Panc1 (cell line): ENCODE results near the gene RTF1.

Experiments used
- CTCF ChIP-seq: fragments of 450-650 bp; IDR thresholded peaks from 2 replicates; pipeline ENCODE4 v1.5.1; 2017; ENCODE audit warnings: mild to moderate bottlenecking
- TCF7L2 ChIP-seq: IDR thresholded peaks from 2 replicates; pipeline ENCODE4 v1.6.1; 2011; ENCODE audit warnings: mild to moderate bottlenecking, low read depth, low read length, inconsistent platforms

GRCh38 chr15:41498657-41499056, 81.8 kb downstream of the RTF1 start:
- TF ChIP-seq CTCF, result no peak
- no peak for TF ChIP-seq TCF7L2
